Heart right ventricle (tissue), 16 donors: ENCODE measurements around the gene NEO1. TPM values are rescaled to one million over a fixed set of nuclear protein-coding genes. Genes with fewer than 3 reads are reported as not detected.

Experiments
- ATAC-seq, 8 donors: fragments of 200-7000 bp; cut with Tn5 transposase; one replicate each; pipeline ENCODE4 v1.9.1; 2020; ENCODE audit warnings: mild to moderate bottlenecking in 8 of 8, moderate library complexity in 8 of 8, moderate number of reproducible peaks in 1 of 8
- DNase-seq, 2 donors: peaks; one replicate each; pipeline ENCODE4 v3.0.0-alpha.2; 2020
- H3K27ac ChIP-seq, 10 donors: fragments of 200-600 bp; sonication (generic) in 2 of 10; one replicate each; pipeline versions ENCODE4 v1.5.0 to v1.8.0; 2020 to 2022; ENCODE audit warnings: mild to moderate bottlenecking in 3 of 10
- H3K27me3 ChIP-seq, 7 donors: fragments of 200-600 bp; one replicate each; pipeline ENCODE4 v1.8.0; 2021 to 2022; ENCODE audit warnings: mild to moderate bottlenecking in 2 of 7
- H3K36me3 ChIP-seq, 9 donors: fragments of 200-600 bp; sonication (generic) in 1 of 9; one replicate each; pipeline versions ENCODE4 v1.5.0 to v1.8.0; 2020 to 2022; ENCODE audit warnings: mild to moderate bottlenecking in 2 of 9
- H3K4me1 ChIP-seq, 9 donors: fragments of 200-600 bp; sonication (generic) in 1 of 9; one replicate each; pipeline versions ENCODE4 v1.5.0 to v1.8.0; 2020 to 2022; ENCODE audit warnings: mild to moderate bottlenecking in 4 of 9
- H3K4me3 ChIP-seq, 10 donors: fragments of 200-600 bp; sonication (generic) in 2 of 10; one replicate each; pipeline versions ENCODE4 v1.5.0 to v1.8.0; 2020 to 2022; ENCODE audit warnings: mild to moderate bottlenecking in 7 of 10, moderate library complexity in 2 of 10
- H3K9me3 ChIP-seq, 11 donors: fragments of 200-600 bp in 10 of 11; sonication (generic) in 2 of 11; one replicate each; pipeline versions ENCODE4 v1.5.0 to v1.8.0; 2013 to 2022; ENCODE audit warnings: mild to moderate bottlenecking in 2 of 11, control low read depth in 1 of 11, moderate library complexity in 1 of 11
- WGBS, 2 donors: extraction: QIAGEN DNeasy Blood & Tissue Kit; methylation state at CpG; one replicate each; pipeline ENCODE4 v1.1.7; 2013; ENCODE audit warnings: inconsistent platforms in 1 of 2; 5-methylcytosine and 5-hydroxymethylcytosine counted together
- intact Hi-C, 10 donors: fragments of 100-400 bp; cut with DNase I; formaldehyde crosslinking; loops; one replicate each; pipeline versions ENCODE4 v1.11.1 to v1.14.2; 2022
- polyA plus RNA-seq, 2 donors: library from polyadenylated mRNA; stranded (reverse); fragments of 200-250 nt; gene quantifications; one replicate each; pipeline ENCODE4 v1.2.3, GENCODE V29; 2013
- total RNA-seq, 10 donors: library from RNA; stranded (reverse); fragmentation: NEBNext Ultra II Directional in 3 of 10; extraction: Animal tissue kit (Norgen Biotek cat#: 25700) in 3 of 10; gene quantifications; one replicate each; pipeline versions ENCODE4 v1.2.1 to v1.2.4, GENCODE V29; 2021 to 2023
- TF ChIP-seq, protein P1 (sequence below), 9 donors: fragments of 200-600 bp; sonication (generic) in 2 of 9; IDR thresholded peaks; one replicate each; pipeline versions ENCODE4 v1.5.0 to v1.8.0; 2021 to 2022; ENCODE audit warnings: antibody characterized with exemption in 9 of 9, mild to moderate bottlenecking in 5 of 9, moderate library complexity in 1 of 9
- donor health status: Arrhythmogenic right ventricular cardiomyopathy.
- donor health status: ischemic (EF 13 %, LVEDD 7.1; RV severe dilation, severe dysfunction).
- donor health status: healthy with polysubstance abuse.
- donor health status: DM: no; HTN: yes; CAD: no.
- donor health status: DM: no; HTN: no; CAD: no.
- donor health status: ischemic (EF 25% LVEDD 6.9; RV normal size, moderate dysfunction).
- donor health status: ischemic (EF 25% LVEDD 5.7; RV mildly dilated, moderate dysfunction).
- donor health status: healthy.
- donor health status: DM: yes; HTN: yes; CAD: no.
- donor health status: Ischemic cardiomyopathy.
- donor health status: ischemic (EF 35%, LVEDD 5.7; RV mildly dilated, moderate dysfunction).
- donor health status: nonischemic (EF 11% LVEDD 7.7; RV severe dilation, severe dysfunction).
- donor health status: DM: yes; HTN: yes; CAD: no.
- donor health status: PGD.
- donor health status: ischemic (EF 29% LVEDD 5.4; RV normal size, mild dysfunction).
- donor health status: nonischemic (EF 23%, LVEDD 6.1; RV moderate dilation, normal function).

NEO1 gene
- total and polyA plus RNA-seq, 12 donors: 3.4 to 16.9 (median 11.6) TPM

DNA sequence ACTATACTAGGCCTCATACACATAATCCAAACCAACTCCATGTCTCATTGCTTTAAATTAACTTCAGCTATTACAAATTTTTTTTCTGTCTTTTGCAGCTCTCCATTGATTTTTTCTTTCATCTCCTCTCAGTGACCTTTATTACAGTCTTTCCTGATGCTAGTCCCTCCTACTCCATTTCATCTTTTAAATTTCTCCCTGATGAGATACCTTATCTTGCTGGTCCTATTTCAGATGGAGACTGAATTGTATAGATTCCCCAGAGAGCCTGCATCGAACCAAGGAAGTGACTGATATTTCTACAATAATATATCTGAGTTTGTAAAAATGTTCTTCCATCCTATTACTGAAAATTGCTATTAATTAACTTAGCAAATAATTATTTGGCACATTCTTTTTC, 45.7 kb upstream of the NEO1 start:
- H3K4me1 ChIP-seq: peaks cover 0 to 10% (median 0%) of the 10 kb centered on the region in 9 donors
- H3K36me3 ChIP-seq: no peaks in the 10 kb centered on the region
- DNase-seq: no peak
- H3K27ac ChIP-seq: no peak overlapping the region
- no peak overlapping the region for H3K4me3 ChIP-seq
- H3K27me3 ChIP-seq: peaks cover 0 to 43% (median 5%) of the 10 kb centered on the region in 7 donors
- TF ChIP-seq, protein P1, sequence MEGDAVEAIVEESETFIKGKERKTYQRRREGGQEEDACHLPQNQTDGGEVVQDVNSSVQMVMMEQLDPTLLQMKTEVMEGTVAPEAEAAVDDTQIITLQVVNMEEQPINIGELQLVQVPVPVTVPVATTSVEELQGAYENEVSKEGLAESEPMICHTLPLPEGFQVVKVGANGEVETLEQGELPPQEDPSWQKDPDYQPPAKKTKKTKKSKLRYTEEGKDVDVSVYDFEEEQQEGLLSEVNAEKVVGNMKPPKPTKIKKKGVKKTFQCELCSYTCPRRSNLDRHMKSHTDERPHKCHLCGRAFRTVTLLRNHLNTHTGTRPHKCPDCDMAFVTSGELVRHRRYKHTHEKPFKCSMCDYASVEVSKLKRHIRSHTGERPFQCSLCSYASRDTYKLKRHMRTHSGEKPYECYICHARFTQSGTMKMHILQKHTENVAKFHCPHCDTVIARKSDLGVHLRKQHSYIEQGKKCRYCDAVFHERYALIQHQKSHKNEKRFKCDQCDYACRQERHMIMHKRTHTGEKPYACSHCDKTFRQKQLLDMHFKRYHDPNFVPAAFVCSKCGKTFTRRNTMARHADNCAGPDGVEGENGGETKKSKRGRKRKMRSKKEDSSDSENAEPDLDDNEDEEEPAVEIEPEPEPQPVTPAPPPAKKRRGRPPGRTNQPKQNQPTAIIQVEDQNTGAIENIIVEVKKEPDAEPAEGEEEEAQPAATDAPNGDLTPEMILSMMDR (IDR thresholded peaks at IDR 0.05): no peak
- intact Hi-C loops: no loop called here
- WGBS, 2 donors: 39 to 41% methylated on average over 1 of the region's 1 CpG
- H3K9me3 ChIP-seq: no peaks in the 10 kb centered on the region
- ATAC-seq: no peak

DNA sequence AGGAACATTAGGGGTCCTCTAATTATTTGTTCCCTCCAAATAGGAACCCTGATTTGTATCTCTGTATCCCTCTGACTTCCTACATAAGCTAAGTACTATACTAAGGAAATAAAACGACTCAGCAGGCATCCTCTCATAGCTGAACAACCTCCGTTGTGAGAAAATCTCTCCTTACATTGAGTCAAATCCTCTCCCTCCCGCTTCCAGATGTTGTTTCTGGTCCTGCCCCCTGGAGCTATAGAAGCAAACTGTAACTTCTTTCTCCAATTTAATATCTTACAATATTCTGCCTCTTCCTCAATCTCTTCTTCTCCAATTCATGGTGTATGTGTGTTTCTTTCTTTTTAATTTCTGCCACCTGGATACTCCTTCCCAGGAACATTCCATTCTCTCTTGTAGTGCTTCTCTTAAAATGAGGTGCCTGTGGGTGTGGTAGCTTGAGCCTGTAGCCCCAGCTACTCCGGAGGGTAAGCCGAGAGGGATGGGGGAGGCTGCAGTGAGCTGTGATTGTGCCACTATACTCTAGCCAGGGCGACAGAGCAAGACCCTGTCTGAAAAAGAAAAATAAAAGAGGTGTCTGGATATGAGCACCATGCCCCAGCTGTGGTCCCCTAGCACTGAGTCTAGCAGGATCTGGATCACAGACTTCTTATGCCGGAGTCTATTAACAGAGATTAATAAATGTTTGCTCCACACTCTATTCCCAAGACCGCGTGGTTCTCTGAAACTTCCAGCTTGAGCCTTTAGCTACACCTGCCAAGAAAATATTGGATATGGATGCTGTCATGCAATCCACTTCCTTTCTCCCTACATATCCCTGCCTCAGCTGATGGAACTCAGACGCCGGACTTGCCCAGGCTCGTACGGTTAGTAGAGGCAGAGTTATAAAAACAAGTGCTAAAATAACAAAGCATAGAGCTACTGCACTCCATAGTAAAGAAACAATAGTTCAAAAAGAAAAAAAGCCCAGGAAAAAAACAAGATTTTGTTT, 42.9 kb upstream of the NEO1 start:
- Histone ChIP-seq H3K36me3 (no peaks in the 10 kb centered on the region), H3K27me3 (peaks cover 0 to 39% (median 14%) of the 10 kb centered on the region in 7 donors), H3K9me3 (no peaks in the 10 kb centered on the region), H3K4me3 (no peak overlapping the region), H3K27ac (no peak overlapping the region), H3K4me1 (peaks cover 0 to 10% (median 0%) of the 10 kb centered on the region in 9 donors)
- no peak for DNase-seq
- WGBS, 2 donors: 58 to 65% methylated on average over 13 of the region's 13 CpGs
- TF ChIP-seq, protein P1 (IDR thresholded peaks at IDR 0.05): no peak
- intact Hi-C loops: no loop called here
- peak in 1 of 8 donors; percentile 38 for ATAC-seq

DNA sequence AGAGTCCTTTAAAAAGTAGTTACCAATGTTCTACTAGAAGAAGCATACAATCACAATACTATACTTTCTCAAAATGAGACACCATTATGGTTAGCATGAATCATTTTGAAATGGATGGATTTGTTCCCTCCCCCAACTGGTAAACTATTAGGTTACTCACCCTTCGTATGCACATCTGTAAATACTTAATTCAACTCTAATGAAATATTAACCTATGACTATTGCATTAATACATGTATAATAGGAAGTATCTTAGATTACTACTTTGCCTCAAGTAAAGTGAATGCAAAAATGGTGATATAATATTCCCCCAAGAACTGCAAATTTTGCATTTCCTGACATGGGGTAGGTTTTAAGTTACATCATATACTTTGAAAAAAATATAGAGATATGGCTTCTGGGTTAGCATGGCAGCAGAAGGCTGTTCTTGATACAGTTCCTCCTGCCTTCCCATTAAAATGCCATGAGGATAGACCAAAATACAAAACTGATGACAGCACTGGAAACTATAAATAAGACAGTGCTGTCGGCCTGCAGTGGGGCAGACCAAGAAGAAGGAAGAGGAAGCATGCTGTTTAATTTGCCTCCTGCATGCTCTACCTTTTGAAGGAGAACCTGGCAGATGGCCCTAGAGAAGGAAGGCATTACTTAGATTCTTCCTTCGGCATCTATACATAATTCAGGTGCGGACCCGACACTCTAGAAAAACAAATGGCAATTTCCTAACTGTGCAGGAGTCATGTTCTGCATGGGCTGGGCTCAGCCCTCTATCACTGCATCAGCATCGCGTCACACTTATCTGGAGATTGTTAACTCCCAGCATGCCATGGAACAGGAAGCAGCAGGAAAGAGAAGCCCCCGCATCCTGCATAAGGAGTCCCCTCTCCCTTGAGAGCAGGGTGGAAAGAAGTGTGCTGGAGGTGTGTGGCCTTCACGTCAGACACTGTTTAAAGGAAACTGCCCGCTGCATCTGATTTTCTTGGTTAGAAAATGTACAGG, 41.8 kb upstream of the NEO1 start:
- H3K9me3 ChIP-seq: no peaks in the 10 kb centered on the region
- H3K4me1 ChIP-seq: peaks cover 0 to 10% (median 0%) of the 10 kb centered on the region in 9 donors
- no peaks in the 10 kb centered on the region for H3K36me3 ChIP-seq
- TF ChIP-seq, protein P1 (IDR thresholded peaks at IDR 0.05): no peak
- 48 to 53% methylated on average over 10 of the region's 10 CpGs for WGBS, 2 donors
- intact Hi-C loops: no loop called here
- ATAC-seq (peak in 4 of 8 donors; percentile 45 to 70 (median 52)), DNase-seq (no peak)
- H3K27ac ChIP-seq: no peak overlapping the region
- H3K4me3 ChIP-seq: no peak overlapping the region
- peaks cover 0 to 28% (median 14%) of the 10 kb centered on the region in 7 donors for H3K27me3 ChIP-seq

DNA sequence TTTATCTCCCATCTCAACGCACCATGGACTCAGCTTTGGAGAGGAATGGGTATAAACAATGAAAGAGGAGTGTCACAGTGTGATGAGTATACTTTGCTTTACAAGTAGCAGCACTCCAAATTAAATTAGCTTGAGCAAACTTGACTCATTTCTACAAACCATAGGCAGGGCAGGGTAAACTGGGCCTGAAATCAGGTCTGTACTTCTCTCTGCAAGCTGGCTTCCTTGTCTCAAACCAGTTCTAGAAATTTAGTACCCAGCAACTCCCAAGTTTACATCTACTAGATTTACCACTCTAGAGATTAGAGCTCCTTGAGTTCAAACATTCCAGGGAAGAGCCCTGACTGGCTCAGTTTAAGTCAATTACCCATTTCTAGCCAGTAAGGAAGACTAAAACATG, 37.4 kb upstream of the NEO1 start:
- WGBS, 2 donors: 80 to 90% methylated on average over 1 of the region's 1 CpG

More for the DNA sequence above, 37.4 kb upstream of the NEO1 start:
- Histone ChIP-seq H3K27me3 (peaks cover 0 to 26% (median 14%) of the 10 kb centered on the region in 7 donors), H3K4me1 (peaks cover 0 to 10% (median 0%) of the 10 kb centered on the region in 9 donors), H3K27ac (no peak overlapping the region), H3K9me3 (no peaks in the 10 kb centered on the region), H3K4me3 (no peak overlapping the region), H3K36me3 (no peaks in the 10 kb centered on the region)
- ATAC-seq (no peak), DNase-seq (no peak)
- intact Hi-C loops: no loop called here
- TF ChIP-seq, protein P1 (IDR thresholded peaks at IDR 0.05): no peak
